GM23338 (cell line): ENCODE results near the gene RMND5B.

ENCODE experiments used
- CTCF ChIP-seq, 2 experiments: fragments of 200-600 bp in 1 of 2; sonication (generic) in 1 of 2; conservative IDR thresholded peaks; 2 replicates each; pipeline versions ENCODE4 v1.5.1 to v1.6.1; 2016 to 2017; ENCODE audit warnings: antibody characterized with exemption in 2 of 2, low read depth in 2 of 2, mild to moderate bottlenecking in 2 of 2, moderate library complexity in 1 of 2
- EZH2 ChIP-seq: fragments of 200-600 bp; sonication (generic); IDR thresholded peaks from one replicate; pipeline ENCODE4 v1.8.0; 2017; ENCODE audit warnings: antibody characterized with exemption, mild to moderate bottlenecking, low read depth; ENCODE audit not compliant: unreplicated experiment

GRCh38 chr5:178143901-178144300, 13.1 kb downstream of the RMND5B start:
- TF ChIP-seq CTCF (conservative IDR thresholded peaks at IDR 0.05; ENCODE audit: low read depth in 2 of 2) (no peak), EZH2 (no peak)
